ENCODE data around the gene FARP1.

DNA sequence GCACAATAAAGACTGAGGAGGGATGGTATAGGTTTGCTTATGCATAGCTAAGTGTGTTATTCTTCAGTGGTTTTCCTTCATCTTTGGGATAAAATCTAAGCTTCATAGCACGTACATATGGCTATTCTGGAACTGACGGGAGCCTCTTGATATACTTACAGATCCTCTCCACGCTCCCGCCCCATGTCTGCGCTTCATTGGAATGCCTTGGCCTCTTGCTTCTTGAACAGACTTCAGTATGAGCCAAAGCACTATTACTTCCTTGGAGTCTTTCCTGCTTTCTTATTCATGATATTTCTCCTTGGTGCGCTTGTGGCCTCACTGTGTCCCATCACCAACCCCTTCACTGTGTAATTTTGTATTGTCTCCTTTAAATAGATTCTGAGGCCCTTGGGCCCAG, 145.3 kb downstream of the FARP1 start:
- TF ChIP-seq, protein P1, sequence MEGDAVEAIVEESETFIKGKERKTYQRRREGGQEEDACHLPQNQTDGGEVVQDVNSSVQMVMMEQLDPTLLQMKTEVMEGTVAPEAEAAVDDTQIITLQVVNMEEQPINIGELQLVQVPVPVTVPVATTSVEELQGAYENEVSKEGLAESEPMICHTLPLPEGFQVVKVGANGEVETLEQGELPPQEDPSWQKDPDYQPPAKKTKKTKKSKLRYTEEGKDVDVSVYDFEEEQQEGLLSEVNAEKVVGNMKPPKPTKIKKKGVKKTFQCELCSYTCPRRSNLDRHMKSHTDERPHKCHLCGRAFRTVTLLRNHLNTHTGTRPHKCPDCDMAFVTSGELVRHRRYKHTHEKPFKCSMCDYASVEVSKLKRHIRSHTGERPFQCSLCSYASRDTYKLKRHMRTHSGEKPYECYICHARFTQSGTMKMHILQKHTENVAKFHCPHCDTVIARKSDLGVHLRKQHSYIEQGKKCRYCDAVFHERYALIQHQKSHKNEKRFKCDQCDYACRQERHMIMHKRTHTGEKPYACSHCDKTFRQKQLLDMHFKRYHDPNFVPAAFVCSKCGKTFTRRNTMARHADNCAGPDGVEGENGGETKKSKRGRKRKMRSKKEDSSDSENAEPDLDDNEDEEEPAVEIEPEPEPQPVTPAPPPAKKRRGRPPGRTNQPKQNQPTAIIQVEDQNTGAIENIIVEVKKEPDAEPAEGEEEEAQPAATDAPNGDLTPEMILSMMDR (IDR thresholded peaks at IDR 0.05): no peak
- TF ChIP-seq SOX15 (CRISPR knock-in tag; IDR thresholded peaks at IDR 0.05) (no peak), JUN (CRISPR knock-in tag; IDR thresholded peaks at IDR 0.05) (no peak)
- TF ChIP-seq, protein P2, sequence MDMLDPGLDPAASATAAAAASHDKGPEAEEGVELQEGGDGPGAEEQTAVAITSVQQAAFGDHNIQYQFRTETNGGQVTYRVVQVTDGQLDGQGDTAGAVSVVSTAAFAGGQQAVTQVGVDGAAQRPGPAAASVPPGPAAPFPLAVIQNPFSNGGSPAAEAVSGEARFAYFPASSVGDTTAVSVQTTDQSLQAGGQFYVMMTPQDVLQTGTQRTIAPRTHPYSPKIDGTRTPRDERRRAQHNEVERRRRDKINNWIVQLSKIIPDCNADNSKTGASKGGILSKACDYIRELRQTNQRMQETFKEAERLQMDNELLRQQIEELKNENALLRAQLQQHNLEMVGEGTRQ (CRISPR knock-in tag; IDR thresholded peaks at IDR 0.05): no peak
- TF ChIP-seq, protein P3, sequence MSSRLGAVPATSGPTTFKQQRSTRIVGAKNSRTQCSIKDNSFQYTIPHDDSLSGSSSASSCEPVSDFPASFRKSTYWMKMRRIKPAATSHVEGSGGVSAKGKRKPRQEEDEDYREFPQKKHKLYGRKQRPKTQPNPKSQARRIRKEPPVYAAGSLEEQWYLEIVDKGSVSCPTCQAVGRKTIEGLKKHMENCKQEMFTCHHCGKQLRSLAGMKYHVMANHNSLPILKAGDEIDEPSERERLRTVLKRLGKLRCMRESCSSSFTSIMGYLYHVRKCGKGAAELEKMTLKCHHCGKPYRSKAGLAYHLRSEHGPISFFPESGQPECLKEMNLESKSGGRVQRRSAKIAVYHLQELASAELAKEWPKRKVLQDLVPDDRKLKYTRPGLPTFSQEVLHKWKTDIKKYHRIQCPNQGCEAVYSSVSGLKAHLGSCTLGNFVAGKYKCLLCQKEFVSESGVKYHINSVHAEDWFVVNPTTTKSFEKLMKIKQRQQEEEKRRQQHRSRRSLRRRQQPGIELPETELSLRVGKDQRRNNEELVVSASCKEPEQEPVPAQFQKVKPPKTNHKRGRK (CRISPR knock-in tag; IDR thresholded peaks at IDR 0.05; ENCODE audit: borderline replicate concordance): no peak

Measured in WTC11 (cell line).